Fibroblast of pulmonary artery (primary cell): ENCODE measurements around the gene CYP3A5.
"Not testable (repeated sequence)": the region's sequence is repeated elsewhere in the genome, so short reads cannot be mapped to it uniquely, and the experiment has no call there.

Source experiments
- DNase-seq: peaks from one replicate; pipeline ENCODE4 v3.0.0-alpha.2; 2010; ENCODE audit warnings: low read depth
- H3K4me3 ChIP-seq: replicated peaks from 2 replicates; pipeline ENCODE4 v1.5.1; 2011; ENCODE audit warnings: low read depth, mild to moderate bottlenecking, control low read depth, low read length, moderate library complexity
- TF ChIP-seq, protein P1 (sequence below): IDR thresholded peaks from 2 replicates; pipeline ENCODE4 v1.5.1; 2011; ENCODE audit warnings: mild to moderate bottlenecking, control low read depth, low read length, inconsistent platforms; ENCODE audit errors: missing control alignments

CYP3A5 gene

DNA sequence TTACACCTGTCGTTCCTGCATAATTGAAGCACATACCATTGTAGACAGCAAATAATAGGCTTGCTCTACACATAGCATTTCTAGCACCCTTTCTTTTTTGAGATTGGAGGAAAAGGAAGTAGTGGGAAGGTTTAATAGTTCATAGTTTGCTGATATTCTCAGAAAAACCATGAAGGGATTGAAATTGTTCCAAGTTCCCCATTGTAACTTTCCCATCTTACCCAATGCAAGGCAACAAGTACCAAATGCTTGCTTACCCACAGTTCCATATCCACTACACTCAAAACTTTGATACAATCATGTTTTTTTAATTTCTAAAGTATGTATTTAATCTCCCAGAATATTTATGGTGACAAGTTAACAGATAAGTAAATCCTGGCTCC is 13.8 kb downstream of the CYP3A5 start:
- no peak overlapping the region for H3K4me3 ChIP-seq
- TF ChIP-seq, protein P1, sequence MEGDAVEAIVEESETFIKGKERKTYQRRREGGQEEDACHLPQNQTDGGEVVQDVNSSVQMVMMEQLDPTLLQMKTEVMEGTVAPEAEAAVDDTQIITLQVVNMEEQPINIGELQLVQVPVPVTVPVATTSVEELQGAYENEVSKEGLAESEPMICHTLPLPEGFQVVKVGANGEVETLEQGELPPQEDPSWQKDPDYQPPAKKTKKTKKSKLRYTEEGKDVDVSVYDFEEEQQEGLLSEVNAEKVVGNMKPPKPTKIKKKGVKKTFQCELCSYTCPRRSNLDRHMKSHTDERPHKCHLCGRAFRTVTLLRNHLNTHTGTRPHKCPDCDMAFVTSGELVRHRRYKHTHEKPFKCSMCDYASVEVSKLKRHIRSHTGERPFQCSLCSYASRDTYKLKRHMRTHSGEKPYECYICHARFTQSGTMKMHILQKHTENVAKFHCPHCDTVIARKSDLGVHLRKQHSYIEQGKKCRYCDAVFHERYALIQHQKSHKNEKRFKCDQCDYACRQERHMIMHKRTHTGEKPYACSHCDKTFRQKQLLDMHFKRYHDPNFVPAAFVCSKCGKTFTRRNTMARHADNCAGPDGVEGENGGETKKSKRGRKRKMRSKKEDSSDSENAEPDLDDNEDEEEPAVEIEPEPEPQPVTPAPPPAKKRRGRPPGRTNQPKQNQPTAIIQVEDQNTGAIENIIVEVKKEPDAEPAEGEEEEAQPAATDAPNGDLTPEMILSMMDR = no peak
- DNase-seq = no peak

DNA sequence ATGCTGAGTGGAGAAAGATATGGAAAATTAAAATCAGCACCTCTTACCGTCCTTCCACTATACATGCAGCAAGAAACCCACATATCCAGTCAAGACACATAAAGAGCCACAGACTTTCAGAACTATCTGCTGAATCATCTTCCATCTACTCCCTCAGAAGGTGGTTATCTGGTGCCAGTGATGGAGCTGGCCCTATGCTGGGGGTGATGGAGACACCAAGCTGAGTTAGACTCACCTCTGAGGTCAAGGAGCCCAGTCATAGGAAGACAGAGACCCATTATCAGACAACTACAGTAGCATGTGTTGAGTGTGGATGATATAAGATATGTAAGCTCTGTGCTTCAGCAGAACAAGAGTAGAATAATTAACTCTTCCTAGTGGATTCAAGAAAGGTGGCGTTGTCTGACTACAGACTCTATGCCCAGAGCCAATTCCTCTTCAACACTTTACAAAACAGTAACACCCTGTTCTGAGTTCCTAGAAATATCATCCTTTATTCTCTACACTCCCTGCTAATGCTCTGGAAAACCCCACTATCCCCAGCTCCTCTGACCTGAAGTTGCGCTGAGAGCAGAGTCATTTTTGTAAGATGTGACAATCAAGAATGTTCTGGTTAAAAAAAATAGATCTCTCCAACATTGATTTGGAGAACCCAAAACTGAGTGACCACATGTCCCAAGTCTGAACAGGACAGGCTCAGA is 14.3 kb downstream of the CYP3A5 start:
- TF ChIP-seq, protein P1 = no peak
- no peak for DNase-seq
- H3K4me3 ChIP-seq = no peak overlapping the region

- DNase-seq, H3K4me3 ChIP-seq: not testable (repeated sequence)
Observed at GRCh38 chr7:99657879-99658278, 21.9 kb downstream of the CYP3A5 start.

DNA sequence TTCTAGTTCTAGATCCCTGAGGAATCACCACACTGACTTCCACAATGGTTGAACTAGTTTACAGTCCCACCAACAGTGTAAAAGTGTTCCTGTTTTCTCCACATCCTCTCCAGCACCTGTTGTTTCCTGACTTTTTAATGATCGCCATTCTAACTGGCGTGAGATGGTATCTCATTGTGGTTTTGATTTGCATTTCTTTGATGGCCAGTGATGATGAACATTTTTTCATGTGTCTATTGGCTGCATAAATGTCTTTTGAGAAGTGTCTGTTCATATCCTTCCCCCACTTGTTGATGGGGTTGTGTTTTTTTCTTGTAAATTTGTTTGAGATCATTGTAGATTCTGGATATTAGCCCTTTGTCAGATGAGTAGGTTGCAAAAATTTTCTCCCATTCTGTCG is 25.2 kb downstream of the CYP3A5 start:
- not testable (repeated sequence) for DNase-seq, H3K4me3 ChIP-seq

GRCh38 chr7:99653754-99654153 is 26.0 kb downstream of the CYP3A5 start:
- no peak overlapping the region for H3K4me3 ChIP-seq
- no peak for DNase-seq
- TF ChIP-seq, protein P1 = no peak

GRCh38 chr7:99653269-99653668 is 26.5 kb downstream of the CYP3A5 start:
- not testable (repeated sequence) for H3K4me3 ChIP-seq, DNase-seq

- TF ChIP-seq, protein P1 = no peak
- H3K4me3 ChIP-seq = no peak overlapping the region
- DNase-seq = no peak
Observed at GRCh38 chr7:99652671-99653070, 27.1 kb downstream of the CYP3A5 start.

- TF ChIP-seq, protein P1 = no peak
- no peak for DNase-seq
- no peak overlapping the region for H3K4me3 ChIP-seq
Observed at GRCh38 chr7:99651290-99651689, 28.5 kb downstream of the CYP3A5 start.
